ENCODE results near the gene PFDN6.

Gene PFDN6

GRCh38 chr6:33320315-33321181 is 31.1 kb downstream of the PFDN6 start:
- Histone ChIP-seq H3K79me2 (ENCODE audit: low read length) (peaks cover 57% of the 10 kb centered on the region), H4K20me1 (ENCODE audit: insufficient read depth, low read length) (no peaks in the 10 kb centered on the region), H2AFZ (ENCODE audit: low read length) (no peak overlapping the region), H3K9ac (ENCODE audit: low read length) (no peak overlapping the region), H3F3A (ENCODE audit: insufficient read depth, low read length) (peaks cover 36% of the 10 kb centered on the region), H3K4me3 (ENCODE audit: low read length) (no peak overlapping the region), H3K9me3 (replicated peaks; ENCODE audit: insufficient read depth, low read length) (no peaks in the 10 kb centered on the region), H3K4me2 (ENCODE audit: low read depth, low read length) (no peak overlapping the region), H3K9me2 (replicated peaks; ENCODE audit: insufficient read depth, low read length) (no peaks in the 10 kb centered on the region), H3K27ac (ENCODE audit: low read length) (no peak overlapping the region), H3K4me1 (ENCODE audit: low read length) (peaks cover 36% of the 10 kb centered on the region), H3K27me3 (replicated peaks; ENCODE audit: insufficient read depth, low read length) (no peaks in the 10 kb centered on the region), H3K36me3 (replicated peaks; ENCODE audit: insufficient read depth, low read length) (peaks cover 9% of the 10 kb centered on the region)
- no peak for DNase-seq
- TF ChIP-seq EZH2phosphoT487 (IDR thresholded peaks at IDR 0.05; ENCODE audit: low read length) (no peak), EZH2 (optimal IDR thresholded peaks at IDR 0.05; ENCODE audit: low read depth, low read length) (no peak)
- TF ChIP-seq, protein P1, sequence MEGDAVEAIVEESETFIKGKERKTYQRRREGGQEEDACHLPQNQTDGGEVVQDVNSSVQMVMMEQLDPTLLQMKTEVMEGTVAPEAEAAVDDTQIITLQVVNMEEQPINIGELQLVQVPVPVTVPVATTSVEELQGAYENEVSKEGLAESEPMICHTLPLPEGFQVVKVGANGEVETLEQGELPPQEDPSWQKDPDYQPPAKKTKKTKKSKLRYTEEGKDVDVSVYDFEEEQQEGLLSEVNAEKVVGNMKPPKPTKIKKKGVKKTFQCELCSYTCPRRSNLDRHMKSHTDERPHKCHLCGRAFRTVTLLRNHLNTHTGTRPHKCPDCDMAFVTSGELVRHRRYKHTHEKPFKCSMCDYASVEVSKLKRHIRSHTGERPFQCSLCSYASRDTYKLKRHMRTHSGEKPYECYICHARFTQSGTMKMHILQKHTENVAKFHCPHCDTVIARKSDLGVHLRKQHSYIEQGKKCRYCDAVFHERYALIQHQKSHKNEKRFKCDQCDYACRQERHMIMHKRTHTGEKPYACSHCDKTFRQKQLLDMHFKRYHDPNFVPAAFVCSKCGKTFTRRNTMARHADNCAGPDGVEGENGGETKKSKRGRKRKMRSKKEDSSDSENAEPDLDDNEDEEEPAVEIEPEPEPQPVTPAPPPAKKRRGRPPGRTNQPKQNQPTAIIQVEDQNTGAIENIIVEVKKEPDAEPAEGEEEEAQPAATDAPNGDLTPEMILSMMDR (IDR thresholded peaks at IDR 0.05; ENCODE audit: low read length): no peak

DNA sequence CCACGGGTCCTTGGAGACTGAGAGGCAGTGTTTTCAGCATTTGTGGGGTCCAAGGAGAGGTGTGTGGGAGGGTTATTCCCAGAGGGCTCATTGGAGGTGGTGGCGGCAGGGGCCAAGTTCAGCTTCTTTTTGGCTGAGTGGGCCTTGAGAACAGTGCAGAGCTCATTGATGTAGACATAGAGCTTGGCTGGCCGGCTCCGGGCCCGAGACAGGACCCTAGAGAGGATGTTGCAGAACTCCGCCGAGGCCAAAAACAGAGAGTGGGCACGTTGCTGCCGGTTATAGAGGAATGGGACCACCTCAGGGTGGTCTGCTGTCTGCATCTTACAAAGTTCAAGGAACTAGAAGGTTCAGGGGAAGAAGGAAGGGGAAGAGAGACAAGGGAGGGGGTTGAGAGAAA is 31.8 kb downstream of the PFDN6 start:
- H3K4me2 ChIP-seq (ENCODE audit: low read depth, low read length): peak overlapping the region; percentile 95; the same call in 1 of the 2 replicates
- peaks cover 9% of the 10 kb centered on the region for H3K36me3 ChIP-seq (replicated peaks; ENCODE audit: insufficient read depth, low read length)
- peaks cover 36% of the 10 kb centered on the region for H3F3A ChIP-seq (ENCODE audit: insufficient read depth, low read length)
- DNase-seq: no peak
- no peaks in the 10 kb centered on the region for H3K27me3 ChIP-seq (replicated peaks; ENCODE audit: insufficient read depth, low read length)
- no peaks in the 10 kb centered on the region for H3K9me3 ChIP-seq (replicated peaks; ENCODE audit: insufficient read depth, low read length)
- H3K4me3 ChIP-seq (ENCODE audit: low read length): no peak overlapping the region
- H3K79me2 ChIP-seq (ENCODE audit: low read length): peaks cover 50% of the 10 kb centered on the region
- H3K9ac ChIP-seq (ENCODE audit: low read length): no peak overlapping the region
- H3K27ac ChIP-seq (ENCODE audit: low read length): no peak overlapping the region
- no peak for TF ChIP-seq EZH2phosphoT487 (IDR thresholded peaks at IDR 0.05; ENCODE audit: low read length)
- TF ChIP-seq EZH2 (optimal IDR thresholded peaks at IDR 0.05; ENCODE audit: low read depth, low read length): no peak
- TF ChIP-seq, protein P1 (IDR thresholded peaks at IDR 0.05; ENCODE audit: low read length): no peak
- no peaks in the 10 kb centered on the region for H4K20me1 ChIP-seq (ENCODE audit: insufficient read depth, low read length)
- H3K4me1 ChIP-seq (ENCODE audit: low read length): peaks cover 34% of the 10 kb centered on the region
- H3K9me2 ChIP-seq (replicated peaks; ENCODE audit: insufficient read depth, low read length): no peaks in the 10 kb centered on the region
- H2AFZ ChIP-seq (ENCODE audit: low read length): no peak overlapping the region

DNA sequence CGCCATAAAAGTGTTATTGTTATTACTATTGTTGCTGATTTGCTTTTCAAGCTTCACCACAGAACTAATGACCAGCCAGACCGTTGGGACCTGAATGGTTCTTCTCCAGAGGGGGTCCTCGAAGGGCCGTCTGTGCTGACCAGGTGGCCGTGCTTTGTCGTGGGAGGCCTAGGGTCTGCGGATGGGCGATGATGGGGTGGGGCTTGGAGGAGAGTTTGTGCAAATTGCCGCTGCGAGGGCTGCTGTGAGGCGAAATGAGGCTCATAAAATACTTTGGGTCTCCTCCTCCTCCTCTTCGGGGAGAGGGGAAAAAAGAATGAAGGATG is 34.2 kb downstream of the PFDN6 start:
- no peaks in the 10 kb centered on the region for H3K27me3 ChIP-seq (replicated peaks; ENCODE audit: insufficient read depth, low read length)
- peak overlapping the region; percentile 80 for H2AFZ ChIP-seq (ENCODE audit: low read length)
- H3K4me3 ChIP-seq (ENCODE audit: low read length): peak overlapping the region; percentile 97
- no peaks in the 10 kb centered on the region for H4K20me1 ChIP-seq (ENCODE audit: insufficient read depth, low read length)
- peaks cover 9% of the 10 kb centered on the region for H3K36me3 ChIP-seq (replicated peaks; ENCODE audit: insufficient read depth, low read length)
- H3K9ac ChIP-seq (ENCODE audit: low read length): peak overlapping the region; percentile 95
- peaks cover 23% of the 10 kb centered on the region for H3F3A ChIP-seq (ENCODE audit: insufficient read depth, low read length)
- peaks cover 26% of the 10 kb centered on the region for H3K4me1 ChIP-seq (ENCODE audit: low read length)
- H3K4me2 ChIP-seq (ENCODE audit: low read depth, low read length): peak overlapping the region; percentile 97
- H3K79me2 ChIP-seq (ENCODE audit: low read length): peaks cover 40% of the 10 kb centered on the region
- no peaks in the 10 kb centered on the region for H3K9me2 ChIP-seq (replicated peaks; ENCODE audit: insufficient read depth, low read length)
- H3K9me3 ChIP-seq (replicated peaks; ENCODE audit: insufficient read depth, low read length): no peaks in the 10 kb centered on the region
- TF ChIP-seq, protein P1 (IDR thresholded peaks at IDR 0.05; ENCODE audit: low read length): no peak
- no peak for TF ChIP-seq EZH2phosphoT487 (IDR thresholded peaks at IDR 0.05; ENCODE audit: low read length)
- no peak for TF ChIP-seq EZH2 (optimal IDR thresholded peaks at IDR 0.05; ENCODE audit: low read depth, low read length)
- DNase-seq: no peak
- H3K27ac ChIP-seq (ENCODE audit: low read length): peak overlapping the region; percentile 78

Measured in MM.1S (cell line).